HepG2 (cell line): ENCODE measurements around the gene FAHD1. TPM values are rescaled to one million over a fixed set of nuclear protein-coding genes. Genes with fewer than 3 reads are reported as not detected.

Source experiments
- FOSL1 ChIP-seq: sonication (generic); formaldehyde crosslinking; IDR thresholded peaks from 2 replicates; pipeline ENCODE4 v1.9.0; 2021; ENCODE audit warnings: missing genetic modification reagents, borderline replicate concordance
- KDM6A ChIP-seq: IDR thresholded peaks from 2 replicates; pipeline ENCODE4 v1.6.1; 2016; ENCODE audit warnings: low read depth
- KLF16 ChIP-seq, 2 experiments: sonication (generic) in 1 of 2; formaldehyde crosslinking in 1 of 2; IDR thresholded peaks; 2 replicates each; pipeline versions ENCODE4 v1.6.1 to v1.8.0; 2016 to 2023; ENCODE audit warnings: missing genetic modification reagents in 2 of 2, missing compliant biosample characterization in 1 of 2
- RBAK ChIP-seq: sonication (generic); formaldehyde crosslinking; IDR thresholded peaks from 2 replicates; pipeline ENCODE4 v1.5.1; 2020; ENCODE audit warnings: mild to moderate bottlenecking, missing genetic modification reagents
- SAFB2 ChIP-seq: sonication (generic); formaldehyde crosslinking; IDR thresholded peaks from 2 replicates; pipeline ENCODE4 v1.5.1; 2020; ENCODE audit warnings: missing genetic modification reagents, low read depth, mild to moderate bottlenecking, borderline replicate concordance
- ZMYM3 ChIP-seq: sonication (generic); formaldehyde crosslinking; IDR thresholded peaks from 2 replicates; pipeline ENCODE4 v1.5.1; 2020; ENCODE audit warnings: mild to moderate bottlenecking, missing genetic modification reagents
- ZNF792 ChIP-seq: IDR thresholded peaks from 2 replicates; pipeline ENCODE4 v1.6.1; 2016
- polyA plus RNA-seq, 8 experiments: library from polyadenylated mRNA; depleted of rRNA in 3 of 8; stranded (reverse) in 7 of 8; unstranded in 1 of 8; fragments of >200 nt; fragmentation: Illumina TruSeq in 4 of 8; extraction: Trizol in 4 of 8; gene quantifications; 2 replicates each; pipeline versions ENCODE4 v1.2.1 to v1.2.3, GENCODE V29; 2011 to 2016; ENCODE audit warnings: low read depth in 4 of 8, missing spikeins in 1 of 8, mixed read lengths in 1 of 8; ENCODE audit not compliant: insufficient read depth in 1 of 8
- total RNA-seq, 5 experiments: library from RNA; depleted of rRNA; stranded (reverse); fragments of >200 nt; fragmentation: Illumina TruSeq; extraction: Trizol; gene quantifications; 2 replicates each; pipeline ENCODE4 v1.2.3, GENCODE V29; 2016; ENCODE audit warnings: low read depth in 1 of 5
- TF ChIP-seq, protein P1 (sequence below): IDR thresholded peaks from 2 replicates; pipeline ENCODE4 v1.6.1; 2018; ENCODE audit warnings: missing genetic modification reagents
- TF ChIP-seq, protein P2 (sequence below): sonication (generic); formaldehyde crosslinking; IDR thresholded peaks from 2 replicates; pipeline ENCODE4 v1.4.0; 2020; ENCODE audit warnings: missing genetic modification reagents
- TF ChIP-seq, protein P3 (sequence below): sonication (generic); formaldehyde crosslinking; IDR thresholded peaks from 2 replicates; pipeline ENCODE4 v1.4.0; 2020; ENCODE audit warnings: mild to moderate bottlenecking, missing genetic modification reagents
- TF ChIP-seq, protein P4 (sequence below): sonication (generic); formaldehyde crosslinking; IDR thresholded peaks from 2 replicates; pipeline ENCODE4 v1.5.1; 2020; ENCODE audit warnings: mild to moderate bottlenecking, missing genetic modification reagents, moderate library complexity
- TF ChIP-seq, protein P5 (sequence below): sonication (generic); formaldehyde crosslinking; IDR thresholded peaks from 2 replicates; pipeline ENCODE4 v1.4.0; 2020; ENCODE audit warnings: missing genetic modification reagents
- TF ChIP-seq, protein P6 (sequence below): sonication (generic); formaldehyde crosslinking; IDR thresholded peaks from 2 replicates; pipeline ENCODE4 v1.4.0; 2020; ENCODE audit warnings: missing genetic modification reagents, borderline replicate concordance

FAHD1 gene
- total and polyA plus RNA-seq, 2 of the 13 experiments (the other 11 are each of a cell fraction or from before 2014, with no cell fraction given) = 39.0 to 45.3 TPM

DNA sequence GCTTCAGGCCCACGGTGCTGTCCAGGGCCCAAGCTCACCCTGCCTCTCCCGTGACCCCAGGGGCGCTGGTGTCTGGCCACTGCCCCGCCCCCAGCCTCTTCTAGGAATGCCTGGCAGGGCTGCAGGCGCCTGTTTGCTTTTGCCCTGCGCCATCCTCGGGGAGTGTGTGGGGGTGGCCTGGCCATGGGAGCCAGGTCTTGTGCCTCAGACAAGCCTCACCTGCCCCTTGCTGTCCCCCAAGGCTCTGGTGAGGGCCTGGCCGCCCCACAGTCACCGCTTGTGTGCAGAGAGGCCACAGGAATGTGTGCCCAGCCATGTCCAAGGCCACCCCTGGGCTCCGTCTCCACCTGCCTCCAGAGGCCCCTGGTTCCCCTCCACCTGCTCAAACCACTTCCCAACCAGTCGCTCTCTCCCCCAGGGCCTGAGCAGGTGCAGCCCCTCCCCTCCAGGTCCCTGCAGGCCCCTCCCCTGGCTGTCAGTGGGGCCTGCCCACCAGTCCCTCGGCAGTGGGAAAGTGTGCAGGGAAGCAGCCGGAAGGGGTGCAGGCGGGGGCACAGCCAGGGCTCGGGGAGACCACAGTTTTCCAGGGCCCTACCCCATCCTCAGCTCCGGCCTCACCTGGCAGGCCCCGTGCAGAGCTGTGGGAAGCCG lies 32.7 kb upstream of the FAHD1 start (continued):
- TF ChIP-seq, protein P1, sequence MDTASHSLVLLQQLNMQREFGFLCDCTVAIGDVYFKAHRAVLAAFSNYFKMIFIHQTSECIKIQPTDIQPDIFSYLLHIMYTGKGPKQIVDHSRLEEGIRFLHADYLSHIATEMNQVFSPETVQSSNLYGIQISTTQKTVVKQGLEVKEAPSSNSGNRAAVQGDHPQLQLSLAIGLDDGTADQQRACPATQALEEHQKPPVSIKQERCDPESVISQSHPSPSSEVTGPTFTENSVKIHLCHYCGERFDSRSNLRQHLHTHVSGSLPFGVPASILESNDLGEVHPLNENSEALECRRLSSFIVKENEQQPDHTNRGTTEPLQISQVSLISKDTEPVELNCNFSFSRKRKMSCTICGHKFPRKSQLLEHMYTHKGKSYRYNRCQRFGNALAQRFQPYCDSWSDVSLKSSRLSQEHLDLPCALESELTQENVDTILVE (CRISPR knock-in tag) = 0 out of 2 replicates have a peak, but pooled peaks have one; percentile 21
- TF ChIP-seq, protein P2, sequence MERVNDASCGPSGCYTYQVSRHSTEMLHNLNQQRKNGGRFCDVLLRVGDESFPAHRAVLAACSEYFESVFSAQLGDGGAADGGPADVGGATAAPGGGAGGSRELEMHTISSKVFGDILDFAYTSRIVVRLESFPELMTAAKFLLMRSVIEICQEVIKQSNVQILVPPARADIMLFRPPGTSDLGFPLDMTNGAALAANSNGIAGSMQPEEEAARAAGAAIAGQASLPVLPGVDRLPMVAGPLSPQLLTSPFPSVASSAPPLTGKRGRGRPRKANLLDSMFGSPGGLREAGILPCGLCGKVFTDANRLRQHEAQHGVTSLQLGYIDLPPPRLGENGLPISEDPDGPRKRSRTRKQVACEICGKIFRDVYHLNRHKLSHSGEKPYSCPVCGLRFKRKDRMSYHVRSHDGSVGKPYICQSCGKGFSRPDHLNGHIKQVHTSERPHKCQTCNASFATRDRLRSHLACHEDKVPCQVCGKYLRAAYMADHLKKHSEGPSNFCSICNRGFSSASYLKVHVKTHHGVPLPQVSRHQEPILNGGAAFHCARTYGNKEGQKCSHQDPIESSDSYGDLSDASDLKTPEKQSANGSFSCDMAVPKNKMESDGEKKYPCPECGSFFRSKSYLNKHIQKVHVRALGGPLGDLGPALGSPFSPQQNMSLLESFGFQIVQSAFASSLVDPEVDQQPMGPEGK = peak; percentile 95
- TF ChIP-seq, protein P3, sequence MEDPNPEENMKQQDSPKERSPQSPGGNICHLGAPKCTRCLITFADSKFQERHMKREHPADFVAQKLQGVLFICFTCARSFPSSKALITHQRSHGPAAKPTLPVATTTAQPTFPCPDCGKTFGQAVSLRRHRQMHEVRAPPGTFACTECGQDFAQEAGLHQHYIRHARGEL = no peak
- TF ChIP-seq, protein P4, sequence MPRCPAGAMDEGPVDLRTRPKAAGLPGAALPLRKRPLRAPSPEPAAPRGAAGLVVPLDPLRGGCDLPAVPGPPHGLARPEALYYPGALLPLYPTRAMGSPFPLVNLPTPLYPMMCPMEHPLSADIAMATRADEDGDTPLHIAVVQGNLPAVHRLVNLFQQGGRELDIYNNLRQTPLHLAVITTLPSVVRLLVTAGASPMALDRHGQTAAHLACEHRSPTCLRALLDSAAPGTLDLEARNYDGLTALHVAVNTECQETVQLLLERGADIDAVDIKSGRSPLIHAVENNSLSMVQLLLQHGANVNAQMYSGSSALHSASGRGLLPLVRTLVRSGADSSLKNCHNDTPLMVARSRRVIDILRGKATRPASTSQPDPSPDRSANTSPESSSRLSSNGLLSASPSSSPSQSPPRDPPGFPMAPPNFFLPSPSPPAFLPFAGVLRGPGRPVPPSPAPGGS (CRISPR knock-in tag) = no peak
- no peak for TF ChIP-seq SAFB2 (CRISPR knock-in tag)
- TF ChIP-seq, protein P5, sequence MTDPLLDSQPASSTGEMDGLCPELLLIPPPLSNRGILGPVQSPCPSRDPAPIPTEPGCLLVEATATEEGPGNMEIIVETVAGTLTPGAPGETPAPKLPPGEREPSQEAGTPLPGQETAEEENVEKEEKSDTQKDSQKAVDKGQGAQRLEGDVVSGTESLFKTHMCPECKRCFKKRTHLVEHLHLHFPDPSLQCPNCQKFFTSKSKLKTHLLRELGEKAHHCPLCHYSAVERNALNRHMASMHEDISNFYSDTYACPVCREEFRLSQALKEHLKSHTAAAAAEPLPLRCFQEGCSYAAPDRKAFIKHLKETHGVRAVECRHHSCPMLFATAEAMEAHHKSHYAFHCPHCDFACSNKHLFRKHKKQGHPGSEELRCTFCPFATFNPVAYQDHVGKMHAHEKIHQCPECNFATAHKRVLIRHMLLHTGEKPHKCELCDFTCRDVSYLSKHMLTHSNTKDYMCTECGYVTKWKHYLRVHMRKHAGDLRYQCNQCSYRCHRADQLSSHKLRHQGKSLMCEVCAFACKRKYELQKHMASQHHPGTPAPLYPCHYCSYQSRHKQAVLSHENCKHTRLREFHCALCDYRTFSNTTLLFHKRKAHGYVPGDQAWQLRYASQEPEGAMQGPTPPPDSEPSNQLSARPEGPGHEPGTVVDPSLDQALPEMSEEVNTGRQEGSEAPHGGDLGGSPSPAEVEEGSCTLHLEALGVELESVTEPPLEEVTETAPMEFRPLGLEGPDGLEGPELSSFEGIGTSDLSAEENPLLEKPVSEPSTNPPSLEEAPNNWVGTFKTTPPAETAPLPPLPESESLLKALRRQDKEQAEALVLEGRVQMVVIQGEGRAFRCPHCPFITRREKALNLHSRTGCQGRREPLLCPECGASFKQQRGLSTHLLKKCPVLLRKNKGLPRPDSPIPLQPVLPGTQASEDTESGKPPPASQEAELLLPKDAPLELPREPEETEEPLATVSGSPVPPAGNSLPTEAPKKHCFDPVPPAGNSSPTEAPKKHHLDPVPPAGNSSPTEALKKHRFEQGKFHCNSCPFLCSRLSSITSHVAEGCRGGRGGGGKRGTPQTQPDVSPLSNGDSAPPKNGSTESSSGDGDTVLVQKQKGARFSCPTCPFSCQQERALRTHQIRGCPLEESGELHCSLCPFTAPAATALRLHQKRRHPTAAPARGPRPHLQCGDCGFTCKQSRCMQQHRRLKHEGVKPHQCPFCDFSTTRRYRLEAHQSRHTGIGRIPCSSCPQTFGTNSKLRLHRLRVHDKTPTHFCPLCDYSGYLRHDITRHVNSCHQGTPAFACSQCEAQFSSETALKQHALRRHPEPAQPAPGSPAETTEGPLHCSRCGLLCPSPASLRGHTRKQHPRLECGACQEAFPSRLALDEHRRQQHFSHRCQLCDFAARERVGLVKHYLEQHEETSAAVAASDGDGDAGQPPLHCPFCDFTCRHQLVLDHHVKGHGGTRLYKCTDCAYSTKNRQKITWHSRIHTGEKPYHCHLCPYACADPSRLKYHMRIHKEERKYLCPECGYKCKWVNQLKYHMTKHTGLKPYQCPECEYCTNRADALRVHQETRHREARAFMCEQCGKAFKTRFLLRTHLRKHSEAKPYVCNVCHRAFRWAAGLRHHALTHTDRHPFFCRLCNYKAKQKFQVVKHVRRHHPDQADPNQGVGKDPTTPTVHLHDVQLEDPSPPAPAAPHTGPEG (CRISPR knock-in tag) = no peak
- TF ChIP-seq, protein P6, sequence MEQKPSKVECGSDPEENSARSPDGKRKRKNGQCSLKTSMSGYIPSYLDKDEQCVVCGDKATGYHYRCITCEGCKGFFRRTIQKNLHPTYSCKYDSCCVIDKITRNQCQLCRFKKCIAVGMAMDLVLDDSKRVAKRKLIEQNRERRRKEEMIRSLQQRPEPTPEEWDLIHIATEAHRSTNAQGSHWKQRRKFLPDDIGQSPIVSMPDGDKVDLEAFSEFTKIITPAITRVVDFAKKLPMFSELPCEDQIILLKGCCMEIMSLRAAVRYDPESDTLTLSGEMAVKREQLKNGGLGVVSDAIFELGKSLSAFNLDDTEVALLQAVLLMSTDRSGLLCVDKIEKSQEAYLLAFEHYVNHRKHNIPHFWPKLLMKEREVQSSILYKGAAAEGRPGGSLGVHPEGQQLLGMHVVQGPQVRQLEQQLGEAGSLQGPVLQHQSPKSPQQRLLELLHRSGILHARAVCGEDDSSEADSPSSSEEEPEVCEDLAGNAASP (CRISPR knock-in tag) = peak; percentile 66; the same call in 1 of the 2 replicates
- no peak; the same call in 1 of the 2 replicates for TF ChIP-seq ZNF792
- TF ChIP-seq ZMYM3 = peak; percentile 37; the same call in 1 of the 2 replicates
- TF ChIP-seq FOSL1 (CRISPR knock-in tag) = no peak
- peak in 1 of 2 experiments; percentile 39; a peak in 1 of 4 replicates for TF ChIP-seq KLF16 (CRISPR knock-in tag; IDR thresholded peaks at IDR 0.05)
- peak; percentile 88 for TF ChIP-seq KDM6A (CRISPR knock-in tag)
- no peak for TF ChIP-seq RBAK (CRISPR knock-in tag)
